IPS-15b (cell line): Measurements from ENCODE around the gene PSMB5.

Experiments
- H3K27me3 ChIP-seq: one replicate; pipeline ENCODE4 v1.6.1; 2013; ENCODE audit warnings: low read length; ENCODE audit not compliant: control insufficient read depth, insufficient read depth
- H3K36me3 ChIP-seq: one replicate; pipeline ENCODE4 v1.6.1; 2013; ENCODE audit warnings: low read length; ENCODE audit not compliant: control insufficient read depth, insufficient read depth
- H3K4me1 ChIP-seq: one replicate; pipeline ENCODE4 v1.6.1; 2013; ENCODE audit warnings: mild to moderate bottlenecking, low read length; ENCODE audit not compliant: control insufficient read depth, insufficient read depth
- H3K4me3 ChIP-seq: one replicate; pipeline ENCODE4 v1.5.1; 2013; ENCODE audit warnings: low read depth, low read length
- H3K9ac ChIP-seq: one replicate; pipeline ENCODE4 v1.6.1; 2013; ENCODE audit warnings: low read depth, mild to moderate bottlenecking, low read length
- H3K9me3 ChIP-seq: one replicate; pipeline ENCODE4 v1.6.1; 2013; ENCODE audit warnings: mild to moderate bottlenecking, low read length; ENCODE audit not compliant: control insufficient read depth, insufficient read depth

Gene PSMB5

GRCh38 chr14:23034498-23035302 lies at the start of gene PSMB5:
PSMB5 (minus strand) TSS chr14:23034900; CDS start chr14:23034881, 19 bp downstream.
- Histone ChIP-seq H3K4me1 (peaks cover 10% of the 10 kb centered on the region), H3K9me3 (no peaks in the 10 kb centered on the region), H3K27me3 (no peaks in the 10 kb centered on the region), H3K36me3 (peaks cover 20% of the 10 kb centered on the region), H3K4me3 (peak within 1 kb of the TSS; percentile 96), H3K9ac (peak within 1 kb of the TSS; percentile 99)

DNA sequence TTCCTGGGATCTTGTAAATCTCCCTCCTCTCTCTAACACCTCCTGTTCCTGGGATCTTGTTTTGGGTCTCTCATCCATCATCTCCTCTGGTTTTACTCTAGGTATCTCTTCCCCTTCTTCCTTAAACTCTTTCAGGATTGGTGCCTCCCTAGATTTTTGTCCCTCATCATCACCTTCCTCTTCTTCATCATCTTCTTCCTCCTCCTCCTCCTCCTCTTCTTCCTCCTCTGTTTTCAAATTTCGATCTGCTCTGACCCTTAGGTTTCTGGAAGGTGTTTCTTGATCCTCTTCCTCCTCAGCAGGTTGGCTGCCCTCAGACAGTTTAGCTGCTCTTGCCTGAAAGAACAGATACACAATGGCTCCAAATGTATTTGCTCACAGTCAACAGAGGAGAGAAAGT lies 45.8 kb upstream of the PSMB5 start:
- H3K36me3 ChIP-seq = peaks cover 32% of the 10 kb centered on the region
- H3K4me1 ChIP-seq = no peaks in the 10 kb centered on the region
- no peak overlapping the region for H3K9ac ChIP-seq

GRCh38 chr14:23079716-23080115 lies 45.0 kb upstream of the PSMB5 start:
- H3K9ac ChIP-seq = no peak overlapping the region
- no peaks in the 10 kb centered on the region for H3K27me3 ChIP-seq
- peaks cover 37% of the 10 kb centered on the region for H3K36me3 ChIP-seq
- no peak overlapping the region for H3K4me3 ChIP-seq
- no peaks in the 10 kb centered on the region for H3K4me1 ChIP-seq
- no peaks in the 10 kb centered on the region for H3K9me3 ChIP-seq

More for the DNA sequence above, 45.8 kb upstream of the PSMB5 start:
- no peaks in the 10 kb centered on the region for H3K27me3 ChIP-seq
- no peak overlapping the region for H3K4me3 ChIP-seq
- no peaks in the 10 kb centered on the region for H3K9me3 ChIP-seq

GRCh38 chr14:23078692-23079116 lies 44.0 kb upstream of the PSMB5 start:
- Histone ChIP-seq H3K4me1 (no peaks in the 10 kb centered on the region), H3K4me3 (no peak overlapping the region)

DNA sequence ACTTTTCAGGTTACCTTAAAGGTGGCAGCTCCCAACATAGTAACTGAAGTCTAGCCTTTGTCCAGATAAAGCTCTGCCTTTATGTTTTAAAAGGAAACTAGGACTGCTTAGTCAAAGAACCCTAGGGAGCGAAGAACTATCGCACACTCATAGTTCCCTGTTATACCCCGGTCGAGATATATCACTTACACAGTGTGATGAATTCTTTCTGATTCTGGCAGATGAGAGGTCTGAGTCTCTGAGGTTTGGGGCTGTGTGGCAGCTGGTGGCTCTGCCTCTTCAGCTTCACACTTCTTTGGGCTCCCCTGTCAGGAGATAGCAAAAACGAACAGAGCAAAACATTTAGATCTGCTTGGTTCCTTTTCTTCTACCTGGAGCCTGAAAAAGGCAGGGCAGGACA lies 43.3 kb upstream of the PSMB5 start:
- peaks cover 35% of the 10 kb centered on the region for H3K36me3 ChIP-seq
- H3K9me3 ChIP-seq = no peaks in the 10 kb centered on the region
- no peaks in the 10 kb centered on the region for H3K27me3 ChIP-seq
- H3K9ac ChIP-seq = no peak overlapping the region
- H3K4me1 ChIP-seq = no peaks in the 10 kb centered on the region
- no peak overlapping the region for H3K4me3 ChIP-seq

More at GRCh38 chr14:23078692-23079116, 44.0 kb upstream of the PSMB5 start:
- Histone ChIP-seq H3K9me3 (no peaks in the 10 kb centered on the region), H3K36me3 (peaks cover 35% of the 10 kb centered on the region), H3K27me3 (no peaks in the 10 kb centered on the region), H3K9ac (no peak overlapping the region)

DNA sequence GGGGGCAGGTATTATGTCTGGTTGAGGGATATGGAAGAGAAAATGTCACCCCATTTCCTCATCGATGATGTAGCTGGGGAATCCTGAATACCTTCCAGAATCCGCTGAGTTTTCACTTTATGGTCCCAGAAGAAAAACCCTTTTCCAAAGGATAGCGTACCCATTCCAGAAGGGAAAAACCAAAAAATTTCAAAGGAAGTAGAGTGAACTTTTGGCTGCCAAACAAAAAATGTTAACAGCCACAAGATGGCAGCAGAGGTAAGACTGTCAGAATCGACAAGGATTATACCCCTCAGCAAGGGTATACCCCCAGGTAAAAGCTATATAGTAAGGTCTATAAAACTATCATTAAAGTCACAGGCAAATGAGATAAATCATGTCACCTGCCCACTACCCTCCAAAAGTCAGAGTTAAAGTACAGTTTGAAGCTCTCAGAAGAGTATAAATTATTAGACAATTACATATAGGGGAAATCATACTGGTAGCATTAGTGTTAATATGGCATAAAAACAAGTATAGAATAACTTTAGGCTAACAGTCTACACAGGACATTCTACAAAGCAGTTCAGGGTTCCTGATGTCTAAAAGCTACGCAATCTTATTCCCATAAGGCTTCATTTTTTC lies 42.2 kb upstream of the PSMB5 start:
- Histone ChIP-seq H3K36me3 (peaks cover 35% of the 10 kb centered on the region), H3K9ac (no peak overlapping the region), H3K9me3 (no peaks in the 10 kb centered on the region), H3K4me3 (no peak overlapping the region), H3K4me1 (peaks cover 8% of the 10 kb centered on the region), H3K27me3 (no peaks in the 10 kb centered on the region)

DNA sequence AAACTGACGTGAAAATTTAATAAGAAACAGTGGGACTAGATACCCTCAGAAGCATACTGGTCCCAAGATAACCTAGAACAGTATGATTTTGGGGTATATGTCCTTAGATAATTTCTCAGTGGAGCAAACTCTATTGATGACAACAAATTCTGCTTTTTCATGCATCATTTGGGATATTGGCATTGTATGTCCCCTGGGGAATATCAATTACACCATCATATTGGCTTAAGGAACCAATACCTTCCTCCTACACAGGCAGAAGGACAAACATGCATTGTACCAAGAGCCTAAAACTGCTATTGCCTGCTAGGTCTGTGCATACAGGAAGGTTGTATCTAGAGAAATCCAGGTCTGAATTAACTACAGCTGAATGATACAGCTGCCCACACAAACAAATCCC lies 40.2 kb upstream of the PSMB5 start:
- no peak overlapping the region for H3K4me3 ChIP-seq
- no peaks in the 10 kb centered on the region for H3K27me3 ChIP-seq
- peaks cover 15% of the 10 kb centered on the region for H3K4me1 ChIP-seq
- peaks cover 26% of the 10 kb centered on the region for H3K36me3 ChIP-seq
- no peak overlapping the region for H3K9ac ChIP-seq
- H3K9me3 ChIP-seq = no peaks in the 10 kb centered on the region

DNA sequence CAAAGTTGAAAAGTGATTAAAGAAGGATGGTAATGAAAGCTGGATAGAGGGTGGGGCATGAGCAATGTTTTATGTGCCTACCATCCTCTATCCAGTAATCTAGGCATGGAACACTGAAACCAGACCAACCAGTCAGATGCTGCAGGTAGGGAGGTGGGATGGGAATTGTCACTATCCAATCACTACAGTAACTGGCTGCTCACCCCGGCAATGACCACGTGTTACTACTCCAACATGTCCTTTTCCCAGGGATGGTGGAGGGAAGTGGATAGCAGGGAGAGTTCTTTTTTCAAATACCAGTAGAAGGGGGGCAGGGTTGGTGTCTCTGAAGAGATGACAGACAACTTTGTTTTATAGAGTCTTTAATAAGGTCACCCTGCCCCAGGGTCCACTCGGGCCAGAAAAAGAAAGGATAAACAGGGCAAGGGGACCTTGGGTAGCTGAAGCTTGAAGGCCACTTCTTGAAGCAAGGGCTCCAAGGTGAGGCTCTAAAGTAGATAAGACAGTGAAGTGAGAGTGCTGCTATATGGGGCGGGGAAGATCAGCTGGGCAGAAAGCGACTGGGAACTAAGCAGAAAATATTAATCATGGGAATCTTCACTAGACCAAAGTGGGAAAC lies 37.3 kb upstream of the PSMB5 start:
- no peaks in the 10 kb centered on the region for H3K27me3 ChIP-seq
- peaks cover 32% of the 10 kb centered on the region for H3K36me3 ChIP-seq
- H3K4me3 ChIP-seq = peak overlapping the region; percentile 88
- no peaks in the 10 kb centered on the region for H3K9me3 ChIP-seq
- no peak overlapping the region for H3K9ac ChIP-seq
- H3K4me1 ChIP-seq = peaks cover 15% of the 10 kb centered on the region

GRCh38 chr14:23071244-23071920 lies 36.7 kb upstream of the PSMB5 start:
- H3K4me1 ChIP-seq = peaks cover 15% of the 10 kb centered on the region
- peak overlapping the region; percentile 88 for H3K4me3 ChIP-seq
- no peaks in the 10 kb centered on the region for H3K9me3 ChIP-seq
- H3K9ac ChIP-seq = peak overlapping the region; percentile 86
- H3K36me3 ChIP-seq = peaks cover 31% of the 10 kb centered on the region
- no peaks in the 10 kb centered on the region for H3K27me3 ChIP-seq

GRCh38 chr14:23070262-23071129 lies 35.8 kb upstream of the PSMB5 start:
- H3K4me1 ChIP-seq = peaks cover 15% of the 10 kb centered on the region
- H3K36me3 ChIP-seq = peaks cover 33% of the 10 kb centered on the region
- no peaks in the 10 kb centered on the region for H3K9me3 ChIP-seq

GRCh38 chr14:23069413-23069806 lies 34.7 kb upstream of the PSMB5 start:
- Histone ChIP-seq H3K4me3 (peak overlapping the region; percentile 27), H3K9ac (no peak overlapping the region), H3K9me3 (no peaks in the 10 kb centered on the region), H3K27me3 (no peaks in the 10 kb centered on the region), H3K4me1 (peaks cover 15% of the 10 kb centered on the region), H3K36me3 (peaks cover 37% of the 10 kb centered on the region)

More at GRCh38 chr14:23070262-23071129, 35.8 kb upstream of the PSMB5 start:
- Histone ChIP-seq H3K27me3 (no peaks in the 10 kb centered on the region), H3K4me3 (peak overlapping the region; percentile 88), H3K9ac (peak overlapping the region; percentile 86)
